DND-41 (cell line): Measurements from ENCODE around the gene BLTP3A.

Experiments
- CTCF ChIP-seq: IDR thresholded peaks from 2 replicates; pipeline ENCODE4 v1.5.1; 2012; ENCODE audit warnings: borderline replicate concordance, low read length, moderate library complexity, mild to moderate bottlenecking; ENCODE audit not compliant: poor library complexity, severe bottlenecking; ENCODE audit errors: extremely low read depth
- EZH2 ChIP-seq: IDR thresholded peaks from 3 replicates; pipeline ENCODE4 v1.6.1; 2012; ENCODE audit warnings: borderline replicate concordance, low read depth, mild to moderate bottlenecking, moderate library complexity, low read length, inconsistent platforms; ENCODE audit not compliant: severe bottlenecking

DNA sequence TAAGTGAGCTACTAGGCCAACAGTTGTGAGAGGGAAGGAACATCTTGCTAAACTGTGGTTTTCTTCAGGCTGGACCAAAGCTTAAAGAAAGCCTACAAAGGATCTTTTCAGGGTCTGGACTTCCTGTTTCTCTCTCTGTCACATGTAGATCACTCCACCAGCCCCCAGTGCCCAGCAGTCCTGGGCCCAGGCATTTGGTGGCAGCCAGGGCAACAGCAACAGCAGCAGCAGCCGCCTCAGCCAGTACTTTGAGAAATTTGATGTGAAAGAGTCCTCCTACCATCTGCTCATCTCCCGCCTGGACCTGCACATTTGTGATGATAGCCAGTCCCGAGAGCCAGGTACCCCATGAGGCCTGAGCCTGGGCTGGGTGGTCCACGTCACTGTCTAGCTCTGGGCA lies 44.1 kb downstream of the BLTP3A start:
- TF ChIP-seq EZH2 (no peak), CTCF (no peak)
